Bronchial epithelial cell (primary cell): ENCODE results near the gene RAMAC. TPM values are rescaled to one million over a fixed set of nuclear protein-coding genes. Genes with fewer than 3 reads are reported as not detected.
A peak's percentile ranks its signal among the peaks of the same experiment; 100 is the strongest.

Source experiments
- DNase-seq: peaks from one replicate; pipeline ENCODE4 v3.0.0-alpha.2; 2010; ENCODE audit warnings: low read depth
- FAIRE-seq: peaks from 2 replicates; lab custom pipeline; 2011; peaks lifted over from hg19 to GRCh38; lab: Jason Lieb, UNC
- H3K27me3 ChIP-seq: 2 replicates; pipeline ENCODE4 v1.5.1; 2011; ENCODE audit warnings: low read length; ENCODE audit not compliant: control insufficient read depth, insufficient read depth
- H3K36me3 ChIP-seq: 2 replicates; pipeline ENCODE4 v1.5.1; 2011; ENCODE audit warnings: low read length; ENCODE audit not compliant: control insufficient read depth, insufficient read depth
- H3K4me3 ChIP-seq: 2 replicates; pipeline ENCODE4 v1.5.1; 2011; ENCODE audit warnings: mild to moderate bottlenecking, low read depth, low read length, control low read depth
- total RNA-seq: library from RNA; depleted of rRNA; stranded (reverse); fragments of >200 nt; gene quantifications from 2 replicates; pipeline ENCODE4 v1.2.1, GENCODE V29; 2014
- TF ChIP-seq, protein P1 (sequence below): IDR thresholded peaks from 2 replicates; pipeline ENCODE4 v1.5.1; 2011; ENCODE audit warnings: mild to moderate bottlenecking, moderate library complexity, low read length, control low read depth, inconsistent platforms; ENCODE audit not compliant: insufficient read depth, severe bottlenecking

The RAMAC gene
- total RNA-seq, 1 donor from 2014 or later: 83.7 TPM

DNA sequence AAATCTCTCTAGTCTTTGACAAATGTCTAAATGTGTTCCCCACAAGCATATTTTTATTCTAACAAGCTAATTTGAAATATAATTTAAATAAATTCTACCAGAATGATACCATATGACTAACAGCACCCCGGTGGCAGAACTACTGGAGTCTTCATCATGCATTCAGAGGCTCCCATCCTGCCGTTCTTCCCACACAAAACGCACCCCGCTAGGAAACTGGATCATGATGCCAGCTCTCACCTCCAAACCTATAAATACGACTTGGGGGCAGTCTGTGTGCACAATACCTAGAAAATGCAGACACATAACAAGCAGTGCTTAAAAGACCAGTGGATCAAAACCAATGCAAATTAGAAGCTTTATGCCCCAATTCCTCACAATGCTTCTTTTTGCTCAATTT is 42.0 kb upstream of the RAMAC start:
- no peaks in the 10 kb centered on the region for H3K36me3 ChIP-seq
- no peaks in the 10 kb centered on the region for H3K27me3 ChIP-seq
- TF ChIP-seq, protein P1, sequence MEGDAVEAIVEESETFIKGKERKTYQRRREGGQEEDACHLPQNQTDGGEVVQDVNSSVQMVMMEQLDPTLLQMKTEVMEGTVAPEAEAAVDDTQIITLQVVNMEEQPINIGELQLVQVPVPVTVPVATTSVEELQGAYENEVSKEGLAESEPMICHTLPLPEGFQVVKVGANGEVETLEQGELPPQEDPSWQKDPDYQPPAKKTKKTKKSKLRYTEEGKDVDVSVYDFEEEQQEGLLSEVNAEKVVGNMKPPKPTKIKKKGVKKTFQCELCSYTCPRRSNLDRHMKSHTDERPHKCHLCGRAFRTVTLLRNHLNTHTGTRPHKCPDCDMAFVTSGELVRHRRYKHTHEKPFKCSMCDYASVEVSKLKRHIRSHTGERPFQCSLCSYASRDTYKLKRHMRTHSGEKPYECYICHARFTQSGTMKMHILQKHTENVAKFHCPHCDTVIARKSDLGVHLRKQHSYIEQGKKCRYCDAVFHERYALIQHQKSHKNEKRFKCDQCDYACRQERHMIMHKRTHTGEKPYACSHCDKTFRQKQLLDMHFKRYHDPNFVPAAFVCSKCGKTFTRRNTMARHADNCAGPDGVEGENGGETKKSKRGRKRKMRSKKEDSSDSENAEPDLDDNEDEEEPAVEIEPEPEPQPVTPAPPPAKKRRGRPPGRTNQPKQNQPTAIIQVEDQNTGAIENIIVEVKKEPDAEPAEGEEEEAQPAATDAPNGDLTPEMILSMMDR: no peak
- FAIRE-seq: no peak
- no peak for DNase-seq
- H3K4me3 ChIP-seq: no peak overlapping the region

DNA sequence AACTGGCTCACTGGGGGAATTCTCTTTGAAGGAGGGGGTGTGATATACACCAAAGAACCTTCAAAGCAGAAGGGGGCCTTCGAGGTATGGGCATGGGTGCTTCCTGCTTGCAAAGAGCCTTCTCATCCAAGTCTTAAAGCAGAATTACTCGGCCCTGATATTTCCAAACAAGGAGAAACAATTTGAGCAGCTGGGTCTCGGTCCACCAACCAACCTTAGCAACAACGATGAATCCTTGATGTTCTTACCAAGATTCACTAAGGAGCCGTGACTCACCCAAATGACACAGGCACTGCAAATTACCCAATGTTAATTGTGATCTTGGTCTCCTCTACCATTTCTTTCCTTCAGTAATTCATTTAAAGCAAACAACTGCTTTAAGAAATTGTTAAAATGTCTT is 41.2 kb upstream of the RAMAC start:
- no peak for FAIRE-seq
- peak; percentile 70 for DNase-seq

DNA sequence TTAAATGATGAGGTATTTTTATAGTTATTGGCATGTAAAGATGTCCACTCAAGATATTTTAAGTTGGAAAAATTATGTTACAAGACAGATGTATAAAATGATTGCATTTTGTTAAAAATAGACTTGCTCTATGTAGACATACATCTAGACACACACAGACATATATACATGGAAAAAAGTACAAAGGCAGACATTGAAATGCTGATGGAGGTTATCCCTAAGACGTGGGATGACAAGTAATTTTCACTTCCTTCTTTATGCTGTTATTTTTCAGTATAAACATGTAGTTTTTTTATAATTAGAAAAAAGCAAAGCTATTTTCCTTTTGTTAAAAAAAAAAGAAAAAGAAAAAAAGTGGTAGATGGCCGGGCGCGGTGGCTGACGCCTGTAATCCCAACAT is 40.7 kb upstream of the RAMAC start:
- no peaks in the 10 kb centered on the region for H3K27me3 ChIP-seq
- H3K36me3 ChIP-seq: no peaks in the 10 kb centered on the region
- no peak overlapping the region for H3K4me3 ChIP-seq
- no peak for DNase-seq
- TF ChIP-seq, protein P1: no peak
- no peak for FAIRE-seq

More for the DNA sequence above, 41.2 kb upstream of the RAMAC start:
- no peaks in the 10 kb centered on the region for H3K36me3 ChIP-seq
- TF ChIP-seq, protein P1: no peak
- H3K27me3 ChIP-seq: no peaks in the 10 kb centered on the region
- H3K4me3 ChIP-seq: no peak overlapping the region

DNA sequence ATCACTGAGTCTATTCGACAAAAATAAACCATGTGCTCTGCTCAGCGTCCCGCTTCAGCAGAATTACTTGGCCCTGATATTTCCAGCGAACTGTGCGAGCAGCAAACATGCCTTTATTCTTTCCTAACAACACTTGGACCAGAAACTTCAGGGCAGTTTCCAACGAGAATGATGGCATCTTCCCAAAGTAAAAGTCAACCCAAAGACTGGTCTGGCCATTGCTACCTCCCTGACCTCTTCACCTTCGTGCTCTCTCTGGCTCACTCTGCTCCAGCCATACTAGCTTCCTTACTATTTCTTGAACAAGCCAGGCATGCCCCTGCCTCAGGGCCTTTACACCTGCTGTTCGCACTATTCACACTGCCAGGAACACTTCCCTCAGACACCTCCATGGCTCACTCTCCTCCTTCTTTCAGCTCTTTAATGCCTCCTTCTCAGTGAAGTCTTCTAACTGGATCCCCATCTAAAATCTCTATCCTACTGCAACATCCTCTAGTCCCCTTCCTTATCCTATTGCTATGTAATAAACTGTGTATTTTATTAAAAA is 39.8 kb upstream of the RAMAC start:
- DNase-seq (no peak), FAIRE-seq (no peak)
- Histone ChIP-seq H3K27me3 (no peaks in the 10 kb centered on the region), H3K4me3 (no peak overlapping the region), H3K36me3 (no peaks in the 10 kb centered on the region)
- TF ChIP-seq, protein P1: no peak

DNA sequence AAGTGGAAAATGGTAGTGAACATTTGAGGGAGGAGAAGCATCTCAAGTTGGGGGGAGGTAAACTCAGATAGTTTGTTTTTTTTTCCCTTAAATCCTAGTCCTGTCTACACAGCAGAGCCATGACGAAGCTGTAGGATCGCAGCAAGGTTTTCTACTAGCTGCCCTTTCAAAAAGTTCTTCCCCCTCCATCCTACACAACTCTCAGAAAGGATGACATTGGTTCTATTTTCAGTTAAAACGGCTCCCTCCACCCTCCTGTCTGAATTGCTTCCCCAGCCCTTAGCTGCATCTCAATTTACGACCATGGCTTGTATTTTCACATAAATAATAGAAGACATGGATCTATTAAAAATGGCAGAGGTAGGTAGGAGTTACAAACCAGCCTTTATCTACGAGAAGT is 35.7 kb upstream of the RAMAC start:
- TF ChIP-seq, protein P1: no peak
- H3K36me3 ChIP-seq: no peaks in the 10 kb centered on the region
- no peaks in the 10 kb centered on the region for H3K27me3 ChIP-seq
- no peak overlapping the region for H3K4me3 ChIP-seq
- FAIRE-seq (no peak), DNase-seq (no peak)
